ENCODE measurements around the gene CAMSAP2.
"Not testable (repeated sequence)": the region's sequence is repeated elsewhere in the genome, so short reads cannot be mapped to it uniquely, and the experiment has no call there.

The CAMSAP2 gene

GRCh38 chr1:200739702-200740570, 1.2 kb downstream of the CAMSAP2 start:
- no peak for DNase-seq (ENCODE audit: low read depth, low spot score)

GRCh38 chr1:200740571-200741208, 2.0 kb downstream of the CAMSAP2 start:
- no peak for DNase-seq (ENCODE audit: low read depth, low spot score)

GRCh38 chr1:200741551-200742207, 3.0 kb downstream of the CAMSAP2 start:
- DNase-seq (ENCODE audit: low read depth, low spot score) = no peak

DNA sequence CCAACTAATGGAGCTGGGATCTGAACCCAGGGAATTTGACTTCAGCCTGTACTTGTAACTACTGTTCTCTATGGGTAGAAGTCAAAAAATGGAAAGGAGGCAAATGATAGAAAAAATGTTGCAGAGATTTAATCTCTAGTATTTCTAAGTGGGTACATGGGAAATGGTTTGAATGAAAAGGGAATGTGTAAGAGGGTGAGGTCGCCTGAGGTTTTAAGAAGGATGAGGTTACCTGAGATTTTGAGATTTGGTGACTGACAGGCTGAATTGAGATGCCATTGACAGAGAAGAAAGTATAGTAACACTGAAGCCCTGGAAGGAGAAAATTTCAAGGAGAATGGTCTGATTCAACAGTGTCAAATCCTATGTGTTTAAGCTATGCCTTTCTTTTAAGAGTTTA, 5.5 kb downstream of the CAMSAP2 start:
- DNase-seq (ENCODE audit: low read depth, low spot score) = no peak

DNA sequence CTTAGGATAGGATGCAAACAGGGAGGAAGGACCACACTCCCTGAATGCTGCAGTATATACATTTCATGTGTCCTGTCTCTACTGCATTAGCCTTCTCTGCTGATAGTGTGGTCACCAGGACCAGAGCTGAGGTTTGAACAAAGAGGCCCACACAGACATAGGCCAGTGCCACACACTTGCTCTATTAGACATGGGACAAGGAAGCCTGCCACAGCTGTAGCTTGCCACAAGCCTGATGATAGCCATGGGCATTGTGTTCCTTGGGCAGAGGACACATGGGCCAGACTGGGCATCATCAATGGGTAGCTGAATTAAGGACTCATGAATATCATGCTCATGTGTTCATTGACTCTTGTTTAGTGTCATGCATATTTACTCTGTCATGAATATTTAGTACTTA, 10.4 kb downstream of the CAMSAP2 start:
- no peak for DNase-seq (ENCODE audit: low read depth, low spot score)

GRCh38 chr1:200750749-200751148, 12.1 kb downstream of the CAMSAP2 start:
- not testable (repeated sequence) for DNase-seq (ENCODE audit: low read depth, low spot score)

DNA sequence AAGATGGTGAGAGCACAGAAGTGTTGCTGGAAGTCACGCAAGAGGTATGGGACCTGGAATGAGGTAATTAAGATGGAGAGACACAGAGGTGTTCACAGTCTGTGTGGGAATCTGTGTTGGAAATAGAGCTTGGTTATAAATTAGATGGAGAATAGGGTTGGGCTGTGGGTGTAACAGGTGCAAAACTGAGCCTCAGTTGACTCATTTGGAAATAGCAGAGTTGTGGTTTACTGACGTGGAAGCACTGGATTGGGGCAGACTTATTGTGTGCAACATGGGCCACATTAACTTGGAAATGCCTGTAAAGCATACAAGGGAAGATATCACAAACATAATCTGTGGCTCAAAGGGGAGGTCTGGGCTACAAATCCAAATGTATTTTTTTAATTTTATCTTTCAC, 13.0 kb downstream of the CAMSAP2 start:
- no peak for DNase-seq (ENCODE audit: low read depth, low spot score)

- DNase-seq (ENCODE audit: low read depth, low spot score) = no peak
These were observed 15.0 kb downstream of the CAMSAP2 start for GRCh38 chr1:200753650-200754198.

DNA sequence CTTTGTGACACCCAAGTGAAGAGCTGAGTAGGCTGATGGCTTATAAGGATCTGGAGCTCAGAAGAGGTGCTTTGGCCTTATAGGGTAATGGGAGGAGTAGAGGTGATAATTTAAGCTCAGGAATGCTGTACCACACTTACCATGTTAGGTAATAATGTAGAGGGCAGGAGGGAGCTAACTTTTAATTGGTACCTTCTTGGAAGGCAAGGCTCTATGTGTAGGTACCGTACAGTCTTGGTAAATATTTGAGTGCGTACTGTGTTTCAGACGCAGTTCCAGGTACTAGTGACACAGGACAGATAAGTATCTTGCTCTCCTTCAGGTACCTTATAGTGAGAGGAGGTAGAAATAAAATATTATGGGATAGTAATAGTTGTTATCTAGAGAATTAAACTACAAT, 16.8 kb downstream of the CAMSAP2 start:
- no peak for DNase-seq (ENCODE audit: low read depth, low spot score)

DNA sequence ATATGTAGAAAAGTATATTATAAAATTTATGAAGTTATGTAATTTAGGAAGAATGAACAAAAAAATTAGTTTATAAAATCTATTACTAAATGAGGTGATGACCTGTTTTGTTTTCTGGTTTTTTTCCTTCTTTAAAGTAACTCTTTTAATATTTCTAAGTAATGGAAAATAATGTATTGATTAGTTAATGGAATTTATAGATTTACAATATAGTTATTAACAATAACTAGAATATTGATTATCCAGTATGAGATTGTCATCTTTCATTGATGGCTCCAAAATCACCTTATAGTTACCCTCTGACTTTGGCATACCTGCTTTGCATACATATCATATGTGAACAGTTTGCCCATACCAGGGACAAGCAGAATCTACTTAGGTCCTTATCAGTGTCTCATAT, 23.4 kb downstream of the CAMSAP2 start:
- DNase-seq (ENCODE audit: low read depth, low spot score) = no peak

- DNase-seq (ENCODE audit: low read depth, low spot score) = no peak
These were observed 28.6 kb downstream of the CAMSAP2 start for GRCh38 chr1:200767321-200767720.

GRCh38 chr1:200771625-200772555, 33.2 kb downstream of the CAMSAP2 start:
- no peak for DNase-seq (ENCODE audit: low read depth, low spot score)

DNA sequence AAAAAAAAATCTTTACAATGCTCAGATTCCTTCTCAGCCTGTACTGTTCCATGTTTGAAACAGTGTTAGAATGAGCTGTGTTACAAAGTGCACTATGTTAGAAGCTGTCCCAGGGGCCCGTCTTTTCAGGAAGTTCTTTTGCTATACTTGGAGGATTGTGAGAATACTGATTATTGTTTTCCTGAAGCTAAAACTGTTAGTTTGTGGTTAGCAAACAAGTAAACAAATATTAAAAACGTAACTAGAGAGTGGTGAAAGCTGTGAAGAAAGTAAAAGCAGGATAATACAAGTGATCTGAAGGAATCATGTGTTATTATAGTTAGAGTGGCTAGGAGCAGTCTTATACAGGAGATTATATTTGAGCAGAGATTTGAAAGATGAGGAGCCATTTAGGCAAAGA, 35.6 kb downstream of the CAMSAP2 start:
- DNase-seq (ENCODE audit: low read depth, low spot score) = no peak

GRCh38 chr1:200774735-200775444, 36.2 kb downstream of the CAMSAP2 start:
- no peak for DNase-seq (ENCODE audit: low read depth, low spot score)

DNA sequence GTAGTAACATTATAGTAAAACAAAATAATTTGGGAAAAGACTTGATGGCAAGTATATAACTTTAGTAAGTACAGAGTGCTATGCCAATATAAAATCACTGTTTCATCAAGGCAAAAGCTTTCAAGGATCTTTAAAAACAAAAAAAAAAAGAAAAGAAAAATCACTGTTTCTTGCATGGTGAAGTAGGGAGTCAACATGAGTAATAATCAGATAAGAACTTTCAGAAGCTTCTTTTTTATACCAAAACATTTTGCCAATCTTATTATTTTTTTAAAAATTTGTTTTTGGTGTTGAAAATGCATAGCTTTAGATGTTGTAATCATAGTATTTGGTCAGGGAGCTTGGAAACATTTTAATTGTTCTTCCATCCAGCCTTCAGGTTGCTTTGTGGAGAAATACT, 37.2 kb downstream of the CAMSAP2 start:
- no peak for DNase-seq (ENCODE audit: low read depth, low spot score)

GRCh38 chr1:200776949-200777348, 38.3 kb downstream of the CAMSAP2 start:
- no peak for DNase-seq (ENCODE audit: low read depth, low spot score)

- no peak for DNase-seq (ENCODE audit: low read depth, low spot score)
These were observed 40.1 kb downstream of the CAMSAP2 start for GRCh38 chr1:200778766-200779165.

- DNase-seq (ENCODE audit: low read depth, low spot score) = no peak
These were observed 40.6 kb downstream of the CAMSAP2 start for GRCh38 chr1:200779326-200779725.

GRCh38 chr1:200780545-200781369, 42.1 kb downstream of the CAMSAP2 start:
- DNase-seq (ENCODE audit: low read depth, low spot score) = no peak

- DNase-seq (ENCODE audit: low read depth, low spot score) = no peak
These were observed 45.2 kb downstream of the CAMSAP2 start for GRCh38 chr1:200783926-200784325.

Data from activated naive CD8-positive, alpha-beta T cell treated with anti-CD3 and anti-CD28 coated beads, Interleukin-2, amount 50 U/mL, for 16 hours (primary cell).